K562 (cell line): ENCODE results near the gene XYLB. TPM values are rescaled to one million over a fixed set of nuclear protein-coding genes. Genes with fewer than 3 reads are reported as not detected.
A peak's percentile ranks its signal among the peaks of the same experiment; 100 is the strongest.

Source experiments
- CAMTA2 ChIP-seq: fragments of 250-450 bp; sonication (Bioruptor Pico); conservative IDR thresholded peaks from 2 replicates; pipeline ENCODE4 v1.5.1; 2022
- FOXM1 ChIP-seq, 2 experiments: fragments of 450-650 bp in 1 of 2; sonication (generic) in 1 of 2; formaldehyde crosslinking in 1 of 2; IDR thresholded peaks; 2 replicates each; pipeline versions ENCODE4 v1.6.1 to v1.9.0; 2017 to 2022; ENCODE audit warnings: low read depth in 2 of 2, mild to moderate bottlenecking in 2 of 2, missing genetic modification reagents in 1 of 2, moderate library complexity in 1 of 2
- GABPA ChIP-seq: fragments of 200-800 bp; sonication (Bioruptor generic); conservative IDR thresholded peaks from 2 replicates; pipeline ENCODE4 v1.6.1; 2016; ENCODE audit warnings: low read depth, missing genetic modification characterization, missing compliant biosample characterization
- PHF20 ChIP-seq: fragments of 450-650 bp; IDR thresholded peaks from 2 replicates; pipeline ENCODE4 v1.6.1; 2018; ENCODE audit not compliant: partially characterized antibody
- POU5F1 ChIP-seq: fragments of 150-350 bp; IDR thresholded peaks from 2 replicates; pipeline ENCODE4 v1.6.1; 2014; ENCODE audit warnings: borderline replicate concordance, low read length, low read depth, mild to moderate bottlenecking; ENCODE audit not compliant: partially characterized antibody
- PPARD ChIP-seq: fragments of 250-450 bp; sonication (Bioruptor Pico); IDR thresholded peaks from 2 replicates; pipeline ENCODE4 v1.8.0; 2022; ENCODE audit warnings: inconsistent platforms, mild to moderate bottlenecking, moderate library complexity
- RCOR1 ChIP-seq, 2 experiments: IDR thresholded peaks; 2 replicates each; pipeline ENCODE4 v1.6.1; 2012; ENCODE audit warnings: low read depth in 2 of 2, low read length in 2 of 2, borderline replicate concordance in 1 of 2, improper control_type of control experiment in 1 of 2
- ZNF140 ChIP-seq: fragments of 250-450 bp; sonication (Bioruptor Pico); IDR thresholded peaks from 2 replicates; pipeline ENCODE4 v1.8.0; 2021; ENCODE audit warnings: moderate library complexity, mild to moderate bottlenecking, inconsistent platforms
- polyA plus RNA-seq, 8 experiments: library from polyadenylated mRNA; depleted of rRNA in 4 of 8; stranded (reverse) in 5 of 8; unstranded in 3 of 8; fragments of >200 nt; fragmentation: Nextera tagmentation in 2 of 8; fragmentation: Illumina TruSeq in 1 of 8; extraction: Ambion mirVana in 2 of 8; extraction: Trizol in 1 of 8; gene quantifications; 2 replicates each; pipeline versions ENCODE4 v1.2.1 to v1.2.3, GENCODE V29; 2011 to 2014; ENCODE audit warnings: inconsistent platforms in 1 of 8, missing spikeins in 1 of 8
- total RNA-seq, 7 experiments: library from RNA; depleted of rRNA in 6 of 7; stranded (reverse); fragments of >200 nt in 6 of 7; fragmentation: Illumina TruSeq in 2 of 7; extraction: Trizol in 2 of 7; gene quantifications; 2 replicates each; pipeline versions ENCODE4 v1.2.1 to v1.2.3, GENCODE V29; 2011 to 2021; ENCODE audit warnings: low replicate concordance in 1 of 7
- TF ChIP-seq, protein P1 (sequence below): sonication (generic); IDR thresholded peaks from 2 replicates; pipeline ENCODE4 v1.6.1; 2016
- TF ChIP-seq, protein P2 (sequence below): fragments of 250-450 bp; sonication (Bioruptor Pico); IDR thresholded peaks from 2 replicates; pipeline ENCODE4 v1.8.0; 2021; ENCODE audit warnings: borderline replicate concordance, mild to moderate bottlenecking, moderate library complexity; ENCODE audit not compliant: poor library complexity, severe bottlenecking
- TF ChIP-seq, protein P3 (sequence below): fragments of 250-450 bp; sonication (Bioruptor Pico); IDR thresholded peaks from 2 replicates; pipeline ENCODE4 v1.4.0; 2020
- TF ChIP-seq, protein P4 (sequence below): fragments of 200-600 bp; sonication (generic); IDR thresholded peaks from one replicate; pipeline ENCODE4 v1.6.1; 2012; ENCODE audit warnings: mild to moderate bottlenecking, low read depth, low read length, inconsistent platforms

Gene XYLB
- total and polyA plus RNA-seq, 9 of the 15 experiments (the other 6 are each of a cell fraction or from before 2014, with no cell fraction given) = 4.0 to 20.2 (median 13.2) TPM

DNA sequence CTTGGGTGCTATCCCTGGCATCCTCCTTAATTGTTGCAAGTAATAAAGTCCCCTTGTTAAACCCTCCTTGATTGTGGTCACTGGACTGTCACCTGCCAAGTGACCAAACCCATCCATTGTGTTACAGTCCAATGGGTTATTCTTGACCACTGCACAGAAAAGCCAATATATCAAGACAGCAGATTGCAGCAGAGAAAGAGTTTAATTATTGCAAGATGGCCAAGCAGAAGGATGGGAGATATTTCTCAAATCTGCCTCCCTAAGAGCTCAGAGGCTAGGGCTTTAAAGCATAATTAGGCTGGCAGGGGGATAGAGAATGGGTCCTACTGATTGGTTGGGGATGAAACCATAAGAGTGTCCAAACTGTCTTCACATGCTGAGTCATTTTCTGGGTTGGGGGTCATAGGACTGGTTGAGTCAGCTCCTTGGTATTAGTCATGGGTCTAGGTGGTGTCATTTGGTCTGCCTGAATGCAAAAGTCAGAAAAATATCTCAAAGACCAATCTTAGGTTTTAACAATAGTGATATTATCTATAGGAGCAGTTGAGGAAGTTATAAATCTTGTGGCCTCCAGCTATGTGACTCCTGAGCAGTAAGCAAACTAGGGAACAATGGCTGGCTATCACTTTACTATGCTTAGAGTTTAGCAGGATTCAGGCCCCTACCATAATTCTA lies 19.1 kb upstream of the XYLB start (continued):
- TF ChIP-seq RCOR1 (IDR thresholded peaks at IDR 0.05; ENCODE audit: borderline replicate concordance in 1 of 2, low read depth in 2 of 2, low read length in 2 of 2) = 0 out of 4 replicates have a peak, but pooled peaks of 1 of the 2 experiments have one; percentile 22
- no peak for TF ChIP-seq CAMTA2 (CRISPR knock-in tag)
- TF ChIP-seq, protein P1, sequence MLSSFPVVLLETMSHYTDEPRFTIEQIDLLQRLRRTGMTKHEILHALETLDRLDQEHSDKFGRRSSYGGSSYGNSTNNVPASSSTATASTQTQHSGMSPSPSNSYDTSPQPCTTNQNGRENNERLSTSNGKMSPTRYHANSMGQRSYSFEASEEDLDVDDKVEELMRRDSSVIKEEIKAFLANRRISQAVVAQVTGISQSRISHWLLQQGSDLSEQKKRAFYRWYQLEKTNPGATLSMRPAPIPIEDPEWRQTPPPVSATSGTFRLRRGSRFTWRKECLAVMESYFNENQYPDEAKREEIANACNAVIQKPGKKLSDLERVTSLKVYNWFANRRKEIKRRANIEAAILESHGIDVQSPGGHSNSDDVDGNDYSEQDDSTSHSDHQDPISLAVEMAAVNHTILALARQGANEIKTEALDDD = peak; percentile 67; the same call in 1 of the 2 replicates
- TF ChIP-seq POU5F1 = no peak
- no peak for TF ChIP-seq FOXM1 (IDR thresholded peaks at IDR 0.05; ENCODE audit: low read depth)
- no peak for TF ChIP-seq FOXM1 (CRISPR knock-in tag; IDR thresholded peaks at IDR 0.05; ENCODE audit: low read depth)
- no peak; the same call in 1 of the 2 replicates for TF ChIP-seq GABPA (tag)
- TF ChIP-seq, protein P2, sequence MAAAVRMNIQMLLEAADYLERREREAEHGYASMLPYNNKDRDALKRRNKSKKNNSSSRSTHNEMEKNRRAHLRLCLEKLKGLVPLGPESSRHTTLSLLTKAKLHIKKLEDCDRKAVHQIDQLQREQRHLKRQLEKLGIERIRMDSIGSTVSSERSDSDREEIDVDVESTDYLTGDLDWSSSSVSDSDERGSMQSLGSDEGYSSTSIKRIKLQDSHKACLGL (CRISPR knock-in tag) = no peak
- TF ChIP-seq, protein P3, sequence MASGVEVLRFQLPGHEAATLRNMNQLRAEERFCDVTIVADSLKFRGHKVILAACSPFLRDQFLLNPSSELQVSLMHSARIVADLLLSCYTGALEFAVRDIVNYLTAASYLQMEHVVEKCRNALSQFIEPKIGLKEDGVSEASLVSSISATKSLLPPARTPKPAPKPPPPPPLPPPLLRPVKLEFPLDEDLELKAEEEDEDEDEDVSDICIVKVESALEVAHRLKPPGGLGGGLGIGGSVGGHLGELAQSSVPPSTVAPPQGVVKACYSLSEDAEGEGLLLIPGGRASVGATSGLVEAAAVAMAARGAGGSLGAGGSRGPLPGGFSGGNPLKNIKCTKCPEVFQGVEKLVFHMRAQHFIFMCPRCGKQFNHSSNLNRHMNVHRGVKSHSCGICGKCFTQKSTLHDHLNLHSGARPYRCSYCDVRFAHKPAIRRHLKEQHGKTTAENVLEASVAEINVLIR (CRISPR knock-in tag) = peak; percentile 25; the same call in 1 of the 2 replicates
- no peak for TF ChIP-seq ZNF140
- TF ChIP-seq PPARD = no peak
- TF ChIP-seq PHF20 = no peak
- TF ChIP-seq, protein P4, sequence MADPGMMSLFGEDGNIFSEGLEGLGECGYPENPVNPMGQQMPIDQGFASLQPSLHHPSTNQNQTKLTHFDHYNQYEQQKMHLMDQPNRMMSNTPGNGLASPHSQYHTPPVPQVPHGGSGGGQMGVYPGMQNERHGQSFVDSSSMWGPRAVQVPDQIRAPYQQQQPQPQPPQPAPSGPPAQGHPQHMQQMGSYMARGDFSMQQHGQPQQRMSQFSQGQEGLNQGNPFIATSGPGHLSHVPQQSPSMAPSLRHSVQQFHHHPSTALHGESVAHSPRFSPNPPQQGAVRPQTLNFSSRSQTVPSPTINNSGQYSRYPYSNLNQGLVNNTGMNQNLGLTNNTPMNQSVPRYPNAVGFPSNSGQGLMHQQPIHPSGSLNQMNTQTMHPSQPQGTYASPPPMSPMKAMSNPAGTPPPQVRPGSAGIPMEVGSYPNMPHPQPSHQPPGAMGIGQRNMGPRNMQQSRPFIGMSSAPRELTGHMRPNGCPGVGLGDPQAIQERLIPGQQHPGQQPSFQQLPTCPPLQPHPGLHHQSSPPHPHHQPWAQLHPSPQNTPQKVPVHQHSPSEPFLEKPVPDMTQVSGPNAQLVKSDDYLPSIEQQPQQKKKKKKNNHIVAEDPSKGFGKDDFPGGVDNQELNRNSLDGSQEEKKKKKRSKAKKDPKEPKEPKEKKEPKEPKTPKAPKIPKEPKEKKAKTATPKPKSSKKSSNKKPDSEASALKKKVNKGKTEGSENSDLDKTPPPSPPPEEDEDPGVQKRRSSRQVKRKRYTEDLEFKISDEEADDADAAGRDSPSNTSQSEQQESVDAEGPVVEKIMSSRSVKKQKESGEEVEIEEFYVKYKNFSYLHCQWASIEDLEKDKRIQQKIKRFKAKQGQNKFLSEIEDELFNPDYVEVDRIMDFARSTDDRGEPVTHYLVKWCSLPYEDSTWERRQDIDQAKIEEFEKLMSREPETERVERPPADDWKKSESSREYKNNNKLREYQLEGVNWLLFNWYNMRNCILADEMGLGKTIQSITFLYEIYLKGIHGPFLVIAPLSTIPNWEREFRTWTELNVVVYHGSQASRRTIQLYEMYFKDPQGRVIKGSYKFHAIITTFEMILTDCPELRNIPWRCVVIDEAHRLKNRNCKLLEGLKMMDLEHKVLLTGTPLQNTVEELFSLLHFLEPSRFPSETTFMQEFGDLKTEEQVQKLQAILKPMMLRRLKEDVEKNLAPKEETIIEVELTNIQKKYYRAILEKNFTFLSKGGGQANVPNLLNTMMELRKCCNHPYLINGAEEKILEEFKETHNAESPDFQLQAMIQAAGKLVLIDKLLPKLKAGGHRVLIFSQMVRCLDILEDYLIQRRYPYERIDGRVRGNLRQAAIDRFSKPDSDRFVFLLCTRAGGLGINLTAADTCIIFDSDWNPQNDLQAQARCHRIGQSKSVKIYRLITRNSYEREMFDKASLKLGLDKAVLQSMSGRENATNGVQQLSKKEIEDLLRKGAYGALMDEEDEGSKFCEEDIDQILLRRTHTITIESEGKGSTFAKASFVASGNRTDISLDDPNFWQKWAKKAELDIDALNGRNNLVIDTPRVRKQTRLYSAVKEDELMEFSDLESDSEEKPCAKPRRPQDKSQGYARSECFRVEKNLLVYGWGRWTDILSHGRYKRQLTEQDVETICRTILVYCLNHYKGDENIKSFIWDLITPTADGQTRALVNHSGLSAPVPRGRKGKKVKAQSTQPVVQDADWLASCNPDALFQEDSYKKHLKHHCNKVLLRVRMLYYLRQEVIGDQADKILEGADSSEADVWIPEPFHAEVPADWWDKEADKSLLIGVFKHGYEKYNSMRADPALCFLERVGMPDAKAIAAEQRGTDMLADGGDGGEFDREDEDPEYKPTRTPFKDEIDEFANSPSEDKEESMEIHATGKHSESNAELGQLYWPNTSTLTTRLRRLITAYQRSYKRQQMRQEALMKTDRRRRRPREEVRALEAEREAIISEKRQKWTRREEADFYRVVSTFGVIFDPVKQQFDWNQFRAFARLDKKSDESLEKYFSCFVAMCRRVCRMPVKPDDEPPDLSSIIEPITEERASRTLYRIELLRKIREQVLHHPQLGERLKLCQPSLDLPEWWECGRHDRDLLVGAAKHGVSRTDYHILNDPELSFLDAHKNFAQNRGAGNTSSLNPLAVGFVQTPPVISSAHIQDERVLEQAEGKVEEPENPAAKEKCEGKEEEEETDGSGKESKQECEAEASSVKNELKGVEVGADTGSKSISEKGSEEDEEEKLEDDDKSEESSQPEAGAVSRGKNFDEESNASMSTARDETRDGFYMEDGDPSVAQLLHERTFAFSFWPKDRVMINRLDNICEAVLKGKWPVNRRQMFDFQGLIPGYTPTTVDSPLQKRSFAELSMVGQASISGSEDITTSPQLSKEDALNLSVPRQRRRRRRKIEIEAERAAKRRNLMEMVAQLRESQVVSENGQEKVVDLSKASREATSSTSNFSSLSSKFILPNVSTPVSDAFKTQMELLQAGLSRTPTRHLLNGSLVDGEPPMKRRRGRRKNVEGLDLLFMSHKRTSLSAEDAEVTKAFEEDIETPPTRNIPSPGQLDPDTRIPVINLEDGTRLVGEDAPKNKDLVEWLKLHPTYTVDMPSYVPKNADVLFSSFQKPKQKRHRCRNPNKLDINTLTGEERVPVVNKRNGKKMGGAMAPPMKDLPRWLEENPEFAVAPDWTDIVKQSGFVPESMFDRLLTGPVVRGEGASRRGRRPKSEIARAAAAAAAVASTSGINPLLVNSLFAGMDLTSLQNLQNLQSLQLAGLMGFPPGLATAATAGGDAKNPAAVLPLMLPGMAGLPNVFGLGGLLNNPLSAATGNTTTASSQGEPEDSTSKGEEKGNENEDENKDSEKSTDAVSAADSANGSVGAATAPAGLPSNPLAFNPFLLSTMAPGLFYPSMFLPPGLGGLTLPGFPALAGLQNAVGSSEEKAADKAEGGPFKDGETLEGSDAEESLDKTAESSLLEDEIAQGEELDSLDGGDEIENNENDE = no peak
